Stimulated activated CD4-positive, alpha-beta T cell treated with anti-CD3 and anti-CD28 coated beads, Interleukin-1b, Interleukin-23, amount 100 ng/mL, for 1 hour (primary cell): ENCODE results near the gene ZFTA.
"Not testable (repeated sequence)": the region's sequence is repeated elsewhere in the genome, so short reads cannot be mapped to it uniquely, and the experiment has no call there.

Experiments used
- DNase-seq, 2 donors: peaks; one replicate each; pipeline ENCODE4 v3.0.0-alpha.2; 2020; ENCODE audit warnings: low read depth in 2 of 2

Gene ZFTA

GRCh38 chr11:63768237-63769041, at the start of gene ZFTA:
TSS of gene ZFTA (minus strand) at chr11:63768775. CDS start at chr11:63768622, 153 bp downstream.
- peak; percentile 9 to 50 for DNase-seq

- DNase-seq = no peak
Measured at GRCh38 chr11:63817758-63818498, 49.4 kb upstream of the ZFTA start.

- DNase-seq = no peak
Measured at GRCh38 chr11:63816732-63817131, 48.2 kb upstream of the ZFTA start.

- DNase-seq = no peak
Measured at GRCh38 chr11:63816166-63816565, 47.6 kb upstream of the ZFTA start.

- DNase-seq = no peak
Measured at GRCh38 chr11:63814383-63814736, 45.8 kb upstream of the ZFTA start.

GRCh38 chr11:63813563-63814382, 45.2 kb upstream of the ZFTA start:
- DNase-seq = peak in 1 of 2 donors; percentile 5

GRCh38 chr11:63813035-63813562, 44.5 kb upstream of the ZFTA start, which contains the start of gene SPINDOC:
TSS of gene SPINDOC (plus strand) at chr11:63813456. CDS start at chr11:63813687, 231 bp downstream.
- peak; percentile 15 to 41 for DNase-seq

- DNase-seq = no peak
Measured at GRCh38 chr11:63811522-63811921, 42.9 kb upstream of the ZFTA start.

- DNase-seq = not testable (repeated sequence)
Measured at GRCh38 chr11:63810383-63810782, 41.8 kb upstream of the ZFTA start.

GRCh38 chr11:63805844-63806415, 37.4 kb upstream of the ZFTA start:
- DNase-seq = no peak

GRCh38 chr11:63804259-63804658, 35.7 kb upstream of the ZFTA start:
- DNase-seq = no peak

GRCh38 chr11:63802637-63803414, 34.3 kb upstream of the ZFTA start:
- DNase-seq = no peak

- no peak for DNase-seq
Measured at GRCh38 chr11:63800921-63801320, 32.3 kb upstream of the ZFTA start.

GRCh38 chr11:63795066-63795465, 26.5 kb upstream of the ZFTA start:
- no peak for DNase-seq

- no peak for DNase-seq
Measured at GRCh38 chr11:63793161-63793560, 24.6 kb upstream of the ZFTA start.

- no peak for DNase-seq
Measured at GRCh38 chr11:63791495-63792167, 23.1 kb upstream of the ZFTA start.

- no peak for DNase-seq
Measured at GRCh38 chr11:63785823-63786222, 17.2 kb upstream of the ZFTA start.

GRCh38 chr11:63783925-63784592, 15.5 kb upstream of the ZFTA start:
- no peak for DNase-seq

GRCh38 chr11:63782749-63783148, 14.2 kb upstream of the ZFTA start:
- no peak for DNase-seq

GRCh38 chr11:63779039-63779438, 10.5 kb upstream of the ZFTA start:
- DNase-seq = no peak
